ENCODE measurements around the gene MAP4. TPM values are rescaled to one million over a fixed set of nuclear protein-coding genes. Genes with fewer than 3 reads are reported as not detected.
"Not testable (repeated sequence)": the region's sequence is repeated elsewhere in the genome, so short reads cannot be mapped to it uniquely, and the experiment has no call there.

Gene MAP4
- total RNA-seq = 100 to 1,000 TPM in 1 of 4 donors, 10 to 100 TPM in 3; 55.0 to 171 (median 89.3) TPM

DNA sequence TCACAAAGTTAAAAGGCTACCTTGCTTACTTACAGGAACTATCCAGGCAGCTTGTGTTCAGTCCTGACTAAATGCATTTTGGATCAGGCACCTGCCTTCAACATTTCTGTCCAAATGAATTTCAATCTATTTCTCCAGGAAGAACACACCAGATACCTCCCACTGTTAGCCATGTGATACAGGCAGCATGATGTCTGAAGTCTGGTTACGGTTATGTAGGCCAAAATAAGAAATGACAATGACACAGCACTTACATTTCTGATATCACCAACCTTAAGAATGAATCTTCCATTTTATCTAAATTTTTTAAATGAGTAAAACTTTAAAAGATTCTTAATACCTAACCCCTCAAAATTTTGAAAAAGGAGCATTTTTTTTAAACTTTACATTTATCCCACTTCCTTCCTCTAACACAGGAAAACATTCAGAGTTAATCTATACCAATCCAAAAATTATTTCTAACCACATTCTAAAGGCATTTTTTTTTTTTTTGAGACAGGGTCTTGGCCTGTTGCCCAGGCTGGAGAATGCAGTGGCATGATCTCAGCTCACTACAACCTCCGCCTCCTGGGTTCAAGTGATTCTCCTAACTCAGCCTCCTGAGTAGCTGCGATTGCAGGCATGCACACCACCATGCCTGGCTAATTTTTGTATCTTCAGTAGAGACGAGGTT lies at the start of gene MAP4:
Gene MAP4, minus strand, starts transcription at position 116 of the 673 bp plus-strand sequence. CDS start 17,556 bp downstream, outside the sequence.
- TF ChIP-seq, protein P1, sequence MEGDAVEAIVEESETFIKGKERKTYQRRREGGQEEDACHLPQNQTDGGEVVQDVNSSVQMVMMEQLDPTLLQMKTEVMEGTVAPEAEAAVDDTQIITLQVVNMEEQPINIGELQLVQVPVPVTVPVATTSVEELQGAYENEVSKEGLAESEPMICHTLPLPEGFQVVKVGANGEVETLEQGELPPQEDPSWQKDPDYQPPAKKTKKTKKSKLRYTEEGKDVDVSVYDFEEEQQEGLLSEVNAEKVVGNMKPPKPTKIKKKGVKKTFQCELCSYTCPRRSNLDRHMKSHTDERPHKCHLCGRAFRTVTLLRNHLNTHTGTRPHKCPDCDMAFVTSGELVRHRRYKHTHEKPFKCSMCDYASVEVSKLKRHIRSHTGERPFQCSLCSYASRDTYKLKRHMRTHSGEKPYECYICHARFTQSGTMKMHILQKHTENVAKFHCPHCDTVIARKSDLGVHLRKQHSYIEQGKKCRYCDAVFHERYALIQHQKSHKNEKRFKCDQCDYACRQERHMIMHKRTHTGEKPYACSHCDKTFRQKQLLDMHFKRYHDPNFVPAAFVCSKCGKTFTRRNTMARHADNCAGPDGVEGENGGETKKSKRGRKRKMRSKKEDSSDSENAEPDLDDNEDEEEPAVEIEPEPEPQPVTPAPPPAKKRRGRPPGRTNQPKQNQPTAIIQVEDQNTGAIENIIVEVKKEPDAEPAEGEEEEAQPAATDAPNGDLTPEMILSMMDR (IDR thresholded peaks at IDR 0.05) = no peak
- TF ChIP-seq POLR2A (IDR thresholded peaks at IDR 0.05) = no peak
- H3K4me3 ChIP-seq = no peak within 1 kb of the TSS
- DNase-seq = no peak
- peak within 1 kb of the TSS in 2 of 4 donors; percentile 50 to 65 for H3K27ac ChIP-seq
- H3K9me3 ChIP-seq = no peaks in the 10 kb centered on the region
- no peaks in the 10 kb centered on the region for H3K36me3 ChIP-seq
- H3K4me1 ChIP-seq = peaks cover 0 to 51% (median 5%) of the 10 kb centered on the region in 4 donors
- H3K27me3 ChIP-seq = no peaks in the 10 kb centered on the region

DNA sequence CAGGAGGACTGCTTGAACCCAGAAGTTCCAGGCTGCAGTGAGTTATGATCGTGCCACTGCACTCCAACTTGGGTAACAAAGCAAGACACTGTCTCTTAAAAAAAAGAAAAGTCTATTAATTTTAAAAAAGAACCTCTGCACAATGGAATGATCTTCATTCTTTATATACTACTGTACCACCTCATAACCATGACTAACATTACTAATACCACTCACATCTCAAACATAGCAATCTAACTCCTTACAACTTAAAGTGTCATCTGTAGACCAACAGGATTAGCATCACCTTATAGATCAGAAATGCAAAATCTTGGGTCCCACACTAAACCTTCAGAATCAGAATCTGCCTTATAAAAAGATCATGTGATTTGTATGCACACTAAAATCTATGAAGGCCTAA lies 48.8 kb upstream of the MAP4 start:
- Histone ChIP-seq H3K27me3 (no peaks in the 10 kb centered on the region), H3K36me3 (no peaks in the 10 kb centered on the region), H3K9me3 (no peaks in the 10 kb centered on the region), H3K27ac (no peak overlapping the region), H3K4me1 (peaks cover 0 to 22% (median 0%) of the 10 kb centered on the region in 4 donors), H3K4me3 (no peak overlapping the region)
- DNase-seq = no peak
- TF ChIP-seq, protein P1 (IDR thresholded peaks at IDR 0.05) = no peak
- no peak for TF ChIP-seq POLR2A (IDR thresholded peaks at IDR 0.05)

- Histone ChIP-seq H3K4me1 (peaks cover 0 to 15% (median 0%) of the 10 kb centered on the region in 4 donors), H3K9me3 (no peaks in the 10 kb centered on the region), H3K27ac (no peak overlapping the region), H3K27me3 (no peaks in the 10 kb centered on the region), H3K36me3 (no peaks in the 10 kb centered on the region), H3K4me3 (no peak overlapping the region)
- DNase-seq = no peak
- TF ChIP-seq, protein P1 (IDR thresholded peaks at IDR 0.05) = no peak
- no peak for TF ChIP-seq POLR2A (IDR thresholded peaks at IDR 0.05)
Observed at GRCh38 chr3:48064292-48064829, 48.1 kb upstream of the MAP4 start.

DNA sequence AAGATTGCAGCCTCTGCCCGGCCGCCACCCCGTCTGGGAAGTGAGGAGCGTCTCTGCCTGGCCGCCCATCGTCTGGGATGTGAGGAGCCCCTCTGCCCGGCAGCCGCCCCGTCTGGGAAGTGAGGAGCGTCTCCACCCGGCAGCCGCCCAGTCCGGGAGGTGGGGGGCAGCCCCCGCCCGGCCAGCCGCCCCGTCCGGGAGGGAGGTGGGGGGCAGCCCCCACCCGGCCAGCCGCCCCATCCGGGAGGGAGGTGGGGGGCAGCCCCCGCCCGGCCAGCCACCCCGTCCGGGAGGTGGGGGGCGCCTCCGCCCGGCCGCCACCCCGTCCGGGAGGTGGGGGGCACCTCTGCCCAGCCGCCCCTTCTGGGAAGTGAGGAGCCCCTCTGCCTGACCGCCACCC lies 45.4 kb upstream of the MAP4 start:
- H3K4me3 ChIP-seq, H3K27me3 ChIP-seq, H3K27ac ChIP-seq, H3K9me3 ChIP-seq, H3K36me3 ChIP-seq, DNase-seq: not testable (repeated sequence)
- H3K4me1 ChIP-seq = peaks cover 0 to 15% (median 0%) of the 10 kb centered on the region in 4 donors

GRCh38 chr3:48058091-48058490 lies 41.9 kb upstream of the MAP4 start:
- H3K27me3 ChIP-seq = no peaks in the 10 kb centered on the region
- H3K36me3 ChIP-seq = no peaks in the 10 kb centered on the region
- H3K9me3 ChIP-seq = no peaks in the 10 kb centered on the region
- peaks cover 0 to 9% (median 0%) of the 10 kb centered on the region in 4 donors for H3K4me1 ChIP-seq
- H3K27ac ChIP-seq = no peak overlapping the region
- DNase-seq = no peak
- H3K4me3 ChIP-seq = no peak overlapping the region
- TF ChIP-seq POLR2A (IDR thresholded peaks at IDR 0.05) = no peak
- TF ChIP-seq, protein P1 (IDR thresholded peaks at IDR 0.05) = no peak

- no peaks in the 10 kb centered on the region for H3K36me3 ChIP-seq
- DNase-seq = no peak
- TF ChIP-seq, protein P1 (IDR thresholded peaks at IDR 0.05) = no peak
- TF ChIP-seq POLR2A (IDR thresholded peaks at IDR 0.05) = no peak
- no peak overlapping the region for H3K4me3 ChIP-seq
- peaks cover 0 to 9% (median 0%) of the 10 kb centered on the region in 4 donors for H3K4me1 ChIP-seq
- no peaks in the 10 kb centered on the region for H3K27me3 ChIP-seq
- H3K9me3 ChIP-seq = no peaks in the 10 kb centered on the region
- no peak overlapping the region for H3K27ac ChIP-seq
Observed at GRCh38 chr3:48057521-48057920, 41.3 kb upstream of the MAP4 start.

All from Peyer's patch (tissue), 4 donors.